A673 (cell line): ENCODE measurements around the gene FRMD3.

Experiments
- EZH2 ChIP-seq: fragments of 200-600 bp; sonication (generic); IDR thresholded peaks from 2 replicates; pipeline ENCODE4 v1.6.1; 2017; ENCODE audit warnings: borderline replicate concordance, low read depth, mild to moderate bottlenecking, mixed read lengths, antibody characterized with exemption, low read length; ENCODE audit not compliant: poor library complexity, severe bottlenecking
- TF ChIP-seq, protein P1 (sequence below): fragments of 300-800, 200-600 bp; sonication (generic); conservative IDR thresholded peaks from 2 replicates; pipeline ENCODE4 v1.5.1; 2017; ENCODE audit warnings: low read depth, mild to moderate bottlenecking, antibody characterized with exemption, low read length, moderate library complexity, mixed read lengths

DNA sequence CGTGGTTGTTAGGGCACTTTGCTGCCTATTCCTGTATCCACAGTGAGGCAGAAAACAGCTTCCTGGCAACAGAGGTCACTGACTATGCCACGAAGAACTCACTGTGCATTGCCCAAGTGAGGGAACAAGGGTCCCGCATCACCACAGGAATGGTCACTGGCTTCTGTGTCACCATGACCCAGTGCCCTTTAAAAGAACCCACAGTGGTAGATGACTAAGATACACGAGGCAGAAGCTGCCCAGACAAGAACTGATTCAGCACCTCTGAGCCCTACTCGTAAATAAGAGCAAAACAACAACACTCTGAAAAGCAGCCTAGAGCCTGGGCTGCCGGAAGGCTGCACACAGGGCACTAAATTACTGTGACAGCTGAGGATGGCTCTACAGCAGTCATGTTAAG, 238.6 kb downstream of the FRMD3 start:
- TF ChIP-seq, protein P1, sequence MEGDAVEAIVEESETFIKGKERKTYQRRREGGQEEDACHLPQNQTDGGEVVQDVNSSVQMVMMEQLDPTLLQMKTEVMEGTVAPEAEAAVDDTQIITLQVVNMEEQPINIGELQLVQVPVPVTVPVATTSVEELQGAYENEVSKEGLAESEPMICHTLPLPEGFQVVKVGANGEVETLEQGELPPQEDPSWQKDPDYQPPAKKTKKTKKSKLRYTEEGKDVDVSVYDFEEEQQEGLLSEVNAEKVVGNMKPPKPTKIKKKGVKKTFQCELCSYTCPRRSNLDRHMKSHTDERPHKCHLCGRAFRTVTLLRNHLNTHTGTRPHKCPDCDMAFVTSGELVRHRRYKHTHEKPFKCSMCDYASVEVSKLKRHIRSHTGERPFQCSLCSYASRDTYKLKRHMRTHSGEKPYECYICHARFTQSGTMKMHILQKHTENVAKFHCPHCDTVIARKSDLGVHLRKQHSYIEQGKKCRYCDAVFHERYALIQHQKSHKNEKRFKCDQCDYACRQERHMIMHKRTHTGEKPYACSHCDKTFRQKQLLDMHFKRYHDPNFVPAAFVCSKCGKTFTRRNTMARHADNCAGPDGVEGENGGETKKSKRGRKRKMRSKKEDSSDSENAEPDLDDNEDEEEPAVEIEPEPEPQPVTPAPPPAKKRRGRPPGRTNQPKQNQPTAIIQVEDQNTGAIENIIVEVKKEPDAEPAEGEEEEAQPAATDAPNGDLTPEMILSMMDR = no peak
- TF ChIP-seq EZH2 = no peak
